Neural cell (in vitro differentiated cells): Measurements from ENCODE around the gene DUSP14. TPM values are rescaled to one million over a fixed set of nuclear protein-coding genes. Genes with fewer than 3 reads are reported as not detected.

Experiments used
- H2AFZ ChIP-seq: fragments of 200-600, 300-800 bp; sonication (generic), shearing (Covaris generic); 2 replicates; pipeline ENCODE4 v1.6.0; 2014; ENCODE audit warnings: low read depth, mild to moderate bottlenecking, antibody characterized with exemption, low read length, moderate library complexity
- H3F3A ChIP-seq: fragments of 200-600 bp; shearing (Covaris generic); 2 replicates; pipeline ENCODE4 v1.6.1; 2016; ENCODE audit warnings: mild to moderate bottlenecking, moderate library complexity, mixed read lengths, antibody characterized with exemption, low read length; ENCODE audit not compliant: insufficient read depth, poor library complexity, severe bottlenecking
- H3K27ac ChIP-seq: fragments of 200-600, 300-800 bp; sonication (generic), shearing (Covaris generic); 2 replicates; pipeline ENCODE4 v1.5.1; 2014; ENCODE audit warnings: mild to moderate bottlenecking, low read length, moderate library complexity
- H3K27me3 ChIP-seq: fragments of 300-800, 200-600 bp; sonication (generic), shearing (Covaris generic); 2 replicates; pipeline ENCODE4 v1.6.0; 2014; ENCODE audit warnings: mild to moderate bottlenecking, low read depth, low read length, moderate library complexity; ENCODE audit not compliant: insufficient read depth
- H3K36me3 ChIP-seq: fragments of 300-800, 200-600 bp; sonication (generic), shearing (Covaris generic); 2 replicates; pipeline ENCODE4 v1.5.1; 2014; ENCODE audit warnings: mild to moderate bottlenecking, antibody characterized with exemption, low read length, moderate library complexity; ENCODE audit not compliant: insufficient read depth
- H3K4me2 ChIP-seq: fragments of 300-800, 200-600 bp; sonication (generic), shearing (Covaris generic); 2 replicates; pipeline ENCODE4 v1.6.0; 2014; ENCODE audit warnings: mild to moderate bottlenecking, low read length
- H3K4me3 ChIP-seq: fragments of 300-800, 200-600 bp; sonication (generic), shearing (Covaris generic); 2 replicates; pipeline ENCODE4 v1.5.1; 2014; ENCODE audit warnings: mild to moderate bottlenecking, low read length, moderate library complexity
- H3K79me2 ChIP-seq: fragments of 200-600 bp; shearing (Covaris generic); replicated peaks from 2 replicates; pipeline ENCODE4 v1.6.0; 2014; ENCODE audit warnings: mild to moderate bottlenecking, low read length, moderate library complexity; ENCODE audit not compliant: insufficient read depth
- H3K9ac ChIP-seq: fragments of 300-800, 200-600 bp; sonication (generic), shearing (Covaris generic); 2 replicates; pipeline ENCODE4 v1.6.1; 2016; ENCODE audit warnings: mild to moderate bottlenecking, low read length, mixed read lengths
- H3K9me2 ChIP-seq: fragments of 200-600 bp; shearing (Covaris generic); 2 replicates; pipeline ENCODE4 v1.6.1; 2016; ENCODE audit warnings: mild to moderate bottlenecking, low read length, mixed read lengths; ENCODE audit not compliant: insufficient read depth
- H3K9me3 ChIP-seq: fragments of 200-600, 300-800 bp; sonication (generic), shearing (Covaris generic); 2 replicates; pipeline ENCODE4 v1.6.1; 2016; ENCODE audit warnings: mild to moderate bottlenecking, mixed run types, low read length, moderate library complexity, mixed read lengths
- H4K20me1 ChIP-seq: fragments of 200-600 bp; shearing (Covaris generic); 2 replicates; pipeline ENCODE4 v1.6.1; 2016; ENCODE audit warnings: mild to moderate bottlenecking, mixed run types; ENCODE audit not compliant: insufficient read depth
- EP300 ChIP-seq: fragments of 450-650 bp; conservative IDR thresholded peaks from 2 replicates; pipeline ENCODE4 v1.6.1; 2014; ENCODE audit warnings: antibody characterized with exemption, mild to moderate bottlenecking, moderate library complexity; ENCODE audit not compliant: poor library complexity, severe bottlenecking
- EZH2 ChIP-seq: fragments of 200-600, 300-800 bp; shearing (Covaris generic), sonication (generic); IDR thresholded peaks from 2 replicates; pipeline ENCODE4 v1.6.1; 2014; ENCODE audit warnings: antibody characterized with exemption, low read length, borderline replicate concordance, mild to moderate bottlenecking; ENCODE audit not compliant: insufficient read depth, poor library complexity, severe bottlenecking
- MXI1 ChIP-seq: fragments of 450-650 bp; conservative IDR thresholded peaks from 2 replicates; pipeline ENCODE4 v1.6.1; 2014; ENCODE audit warnings: antibody characterized with exemption, mild to moderate bottlenecking; ENCODE audit not compliant: poor library complexity, severe bottlenecking
- POLR2AphosphoS5 ChIP-seq: IDR thresholded peaks from 2 replicates; pipeline ENCODE4 v1.6.1; 2012
- RAD21 ChIP-seq: fragments of 450-650 bp; conservative IDR thresholded peaks from 2 replicates; pipeline ENCODE4 v1.6.1; 2014; ENCODE audit warnings: antibody characterized with exemption, mild to moderate bottlenecking, moderate library complexity
- SMC3 ChIP-seq: fragments of 450-650 bp; conservative IDR thresholded peaks from 2 replicates; pipeline ENCODE4 v1.6.1; 2014; ENCODE audit warnings: antibody characterized with exemption, mild to moderate bottlenecking, moderate library complexity; ENCODE audit not compliant: poor library complexity
- TAF1 ChIP-seq: IDR thresholded peaks from 2 replicates; pipeline ENCODE4 v1.6.1; 2012; ENCODE audit warnings: low read depth
- polyA plus RNA-seq: library from polyadenylated mRNA; depleted of rRNA; stranded (reverse); fragments of >200 nt; gene quantifications from 2 replicates; pipeline ENCODE4 v1.2.3, GENCODE V29; 2014
- TF ChIP-seq, protein P1 (sequence below): fragments of 450-650 bp; IDR thresholded peaks from 2 replicates; pipeline ENCODE4 v1.5.1; 2014; ENCODE audit warnings: antibody characterized with exemption, mild to moderate bottlenecking, moderate library complexity; ENCODE audit not compliant: poor library complexity, severe bottlenecking
- TF ChIP-seq, protein P2 (sequence below): IDR thresholded peaks from 2 replicates; pipeline ENCODE4 v1.6.1; 2012; ENCODE audit warnings: borderline replicate concordance

DUSP14 gene
- polyA plus RNA-seq, 1 donor from 2014 or later, result 19.7 TPM

DNA sequence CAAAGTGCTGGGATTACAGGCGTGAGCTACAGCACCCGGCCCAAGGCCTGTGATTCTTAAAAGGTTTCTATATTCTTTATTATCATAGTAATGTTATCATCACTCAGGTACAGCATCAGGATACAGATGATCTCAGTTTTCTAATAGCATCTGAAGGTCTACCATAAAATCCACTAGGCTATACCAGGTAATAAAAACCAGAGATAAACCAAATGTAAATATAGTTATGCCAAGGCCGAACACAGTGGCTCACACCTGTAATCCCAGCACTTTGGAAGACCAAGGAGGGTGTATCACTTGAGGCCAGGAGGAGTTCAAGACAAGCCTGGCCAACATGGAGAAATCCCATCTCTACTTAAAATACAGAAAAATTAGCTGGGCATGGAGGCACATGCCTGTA is 65.7 kb downstream of the DUSP14 start:
- no peaks in the 10 kb centered on the region for H3K9me2 ChIP-seq
- TF ChIP-seq RAD21 (no peak), SMC3 (no peak), TAF1 (no peak), POLR2AphosphoS5 (no peak), EZH2 (no peak), EP300 (no peak), MXI1 (no peak)
- TF ChIP-seq, protein P1, sequence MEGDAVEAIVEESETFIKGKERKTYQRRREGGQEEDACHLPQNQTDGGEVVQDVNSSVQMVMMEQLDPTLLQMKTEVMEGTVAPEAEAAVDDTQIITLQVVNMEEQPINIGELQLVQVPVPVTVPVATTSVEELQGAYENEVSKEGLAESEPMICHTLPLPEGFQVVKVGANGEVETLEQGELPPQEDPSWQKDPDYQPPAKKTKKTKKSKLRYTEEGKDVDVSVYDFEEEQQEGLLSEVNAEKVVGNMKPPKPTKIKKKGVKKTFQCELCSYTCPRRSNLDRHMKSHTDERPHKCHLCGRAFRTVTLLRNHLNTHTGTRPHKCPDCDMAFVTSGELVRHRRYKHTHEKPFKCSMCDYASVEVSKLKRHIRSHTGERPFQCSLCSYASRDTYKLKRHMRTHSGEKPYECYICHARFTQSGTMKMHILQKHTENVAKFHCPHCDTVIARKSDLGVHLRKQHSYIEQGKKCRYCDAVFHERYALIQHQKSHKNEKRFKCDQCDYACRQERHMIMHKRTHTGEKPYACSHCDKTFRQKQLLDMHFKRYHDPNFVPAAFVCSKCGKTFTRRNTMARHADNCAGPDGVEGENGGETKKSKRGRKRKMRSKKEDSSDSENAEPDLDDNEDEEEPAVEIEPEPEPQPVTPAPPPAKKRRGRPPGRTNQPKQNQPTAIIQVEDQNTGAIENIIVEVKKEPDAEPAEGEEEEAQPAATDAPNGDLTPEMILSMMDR, result no peak
- TF ChIP-seq, protein P2, sequence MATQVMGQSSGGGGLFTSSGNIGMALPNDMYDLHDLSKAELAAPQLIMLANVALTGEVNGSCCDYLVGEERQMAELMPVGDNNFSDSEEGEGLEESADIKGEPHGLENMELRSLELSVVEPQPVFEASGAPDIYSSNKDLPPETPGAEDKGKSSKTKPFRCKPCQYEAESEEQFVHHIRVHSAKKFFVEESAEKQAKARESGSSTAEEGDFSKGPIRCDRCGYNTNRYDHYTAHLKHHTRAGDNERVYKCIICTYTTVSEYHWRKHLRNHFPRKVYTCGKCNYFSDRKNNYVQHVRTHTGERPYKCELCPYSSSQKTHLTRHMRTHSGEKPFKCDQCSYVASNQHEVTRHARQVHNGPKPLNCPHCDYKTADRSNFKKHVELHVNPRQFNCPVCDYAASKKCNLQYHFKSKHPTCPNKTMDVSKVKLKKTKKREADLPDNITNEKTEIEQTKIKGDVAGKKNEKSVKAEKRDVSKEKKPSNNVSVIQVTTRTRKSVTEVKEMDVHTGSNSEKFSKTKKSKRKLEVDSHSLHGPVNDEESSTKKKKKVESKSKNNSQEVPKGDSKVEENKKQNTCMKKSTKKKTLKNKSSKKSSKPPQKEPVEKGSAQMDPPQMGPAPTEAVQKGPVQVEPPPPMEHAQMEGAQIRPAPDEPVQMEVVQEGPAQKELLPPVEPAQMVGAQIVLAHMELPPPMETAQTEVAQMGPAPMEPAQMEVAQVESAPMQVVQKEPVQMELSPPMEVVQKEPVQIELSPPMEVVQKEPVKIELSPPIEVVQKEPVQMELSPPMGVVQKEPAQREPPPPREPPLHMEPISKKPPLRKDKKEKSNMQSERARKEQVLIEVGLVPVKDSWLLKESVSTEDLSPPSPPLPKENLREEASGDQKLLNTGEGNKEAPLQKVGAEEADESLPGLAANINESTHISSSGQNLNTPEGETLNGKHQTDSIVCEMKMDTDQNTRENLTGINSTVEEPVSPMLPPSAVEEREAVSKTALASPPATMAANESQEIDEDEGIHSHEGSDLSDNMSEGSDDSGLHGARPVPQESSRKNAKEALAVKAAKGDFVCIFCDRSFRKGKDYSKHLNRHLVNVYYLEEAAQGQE, result no peak
- peaks cover 13% of the 10 kb centered on the region for H3K36me3 ChIP-seq
- H3K4me2 ChIP-seq, result no peak overlapping the region
- no peak overlapping the region for H2AFZ ChIP-seq
- H3K27me3 ChIP-seq, result no peaks in the 10 kb centered on the region
- no peaks in the 10 kb centered on the region for H3K79me2 ChIP-seq
- no peaks in the 10 kb centered on the region for H3F3A ChIP-seq
- no peaks in the 10 kb centered on the region for H3K9me3 ChIP-seq
- no peak overlapping the region for H3K9ac ChIP-seq
- no peak overlapping the region for H3K4me3 ChIP-seq
- no peak overlapping the region for H3K27ac ChIP-seq
- H4K20me1 ChIP-seq, result no peaks in the 10 kb centered on the region

DNA sequence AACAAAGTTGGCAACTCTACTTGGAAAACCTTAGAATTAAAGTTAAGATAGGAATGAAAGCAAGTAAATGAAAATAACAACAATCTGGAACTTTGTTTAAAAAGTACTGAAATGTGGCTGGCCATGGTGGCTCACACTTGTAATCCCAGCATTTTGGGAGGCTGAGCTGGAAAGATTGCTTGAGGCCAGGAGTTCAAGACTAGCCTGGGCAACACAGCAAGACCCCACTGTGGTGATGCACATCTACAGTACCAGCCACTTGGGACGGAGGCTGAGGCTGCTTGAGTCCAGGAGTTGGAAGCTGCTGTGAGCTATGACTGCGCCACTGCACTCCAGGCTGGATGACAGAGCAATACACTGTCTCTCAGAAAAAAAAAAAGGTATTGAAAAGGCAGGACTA is 67.8 kb downstream of the DUSP14 start:
- no peak overlapping the region for H3K27ac ChIP-seq
- no peak overlapping the region for H3K4me3 ChIP-seq
- no peaks in the 10 kb centered on the region for H3K9me2 ChIP-seq
- H3F3A ChIP-seq, result no peaks in the 10 kb centered on the region
- no peaks in the 10 kb centered on the region for H3K9me3 ChIP-seq
- TF ChIP-seq RAD21 (no peak), MXI1 (no peak), EP300 (no peak), TAF1 (no peak), POLR2AphosphoS5 (no peak), EZH2 (no peak), SMC3 (no peak)
- TF ChIP-seq, protein P1, result no peak
- TF ChIP-seq, protein P2, result no peak
- H4K20me1 ChIP-seq, result no peaks in the 10 kb centered on the region
- H3K4me2 ChIP-seq, result no peak overlapping the region
- no peak overlapping the region for H3K9ac ChIP-seq
- peaks cover 12% of the 10 kb centered on the region for H3K36me3 ChIP-seq
- no peaks in the 10 kb centered on the region for H3K79me2 ChIP-seq
- no peaks in the 10 kb centered on the region for H3K27me3 ChIP-seq
- H2AFZ ChIP-seq, result no peak overlapping the region
